Kidney (tissue), 14 donors: ENCODE results near the gene ITPR1. TPM values are rescaled to one million over a fixed set of nuclear protein-coding genes. Genes with fewer than 3 reads are reported as not detected.
A peak's percentile ranks its signal among the peaks of the same experiment; 100 is the strongest.

ENCODE experiments used
- DNase-seq, 5 donors: peaks; one replicate each; pipeline ENCODE4 v3.0.0-alpha.2; 2013 to 2020
- FAIRE-seq: peaks from 2 replicates; lab custom pipeline; 2012; peaks lifted over from hg19 to GRCh38; lab: Jason Lieb, UNC
- H3K27ac ChIP-seq, 2 donors: one replicate each; pipeline ENCODE4 v1.7.0; 2013; ENCODE audit warnings: low read depth in 2 of 2, low read length in 2 of 2, inconsistent platforms in 1 of 2
- H3K27me3 ChIP-seq: one replicate; pipeline ENCODE4 v1.7.1; 2013; ENCODE audit warnings: low read length, inconsistent platforms; ENCODE audit not compliant: control insufficient read depth, insufficient read depth
- H3K36me3 ChIP-seq, 3 donors: one replicate each; pipeline versions ENCODE4 v1.7.0 to v1.7.1; 2013; ENCODE audit warnings: low read length in 3 of 3, control low read depth in 1 of 3, inconsistent platforms in 1 of 3; ENCODE audit not compliant: insufficient read depth in 3 of 3, control insufficient read depth in 2 of 3
- H3K4me1 ChIP-seq, 3 donors: one replicate each; pipeline versions ENCODE4 v1.7.0 to v1.7.1; 2013; ENCODE audit warnings: low read length in 3 of 3, inconsistent platforms in 1 of 3, low read depth in 1 of 3; ENCODE audit not compliant: control insufficient read depth in 2 of 3, insufficient read depth in 2 of 3
- H3K4me3 ChIP-seq, 3 donors: one replicate each; pipeline versions ENCODE4 v1.7.0 to v1.8.1; 2013; ENCODE audit warnings: low read length in 3 of 3, control low read depth in 1 of 3, inconsistent platforms in 1 of 3
- H3K9ac ChIP-seq, 3 donors: one replicate each; pipeline versions ENCODE4 v1.7.0 to v1.7.1; 2013; ENCODE audit warnings: low read length in 3 of 3, control low read depth in 1 of 3, inconsistent platforms in 1 of 3
- H3K9me3 ChIP-seq, 3 donors: one replicate each; pipeline versions ENCODE4 v1.7.0 to v1.7.1; 2013; ENCODE audit warnings: low read length in 3 of 3, control low read depth in 1 of 3, inconsistent platforms in 1 of 3; ENCODE audit not compliant: control insufficient read depth in 2 of 3, insufficient read depth in 1 of 3
- CTCF ChIP-seq: IDR thresholded peaks from 3 replicates; pipeline ENCODE4 v1.5.1; 2012; ENCODE audit warnings: mild to moderate bottlenecking, moderate library complexity, borderline replicate concordance; ENCODE audit not compliant: insufficient read depth; ENCODE audit errors: extremely low read depth
- intact Hi-C: fragments of 100-400 bp; cut with DNase I; formaldehyde crosslinking; loops from one replicate; pipeline ENCODE4 v1.11.1; 2022
- polyA plus RNA-seq: library from polyadenylated mRNA; stranded (reverse); fragments of 350-450 nt; fragmentation: Illumina TruSeq; extraction: RNeasy Lipid Tissue Mini Kit (QIAGEN cat#74804); gene quantifications from one replicate; pipeline ENCODE4 v1.2.3, GENCODE V29; 2014; ENCODE audit warnings: low read depth, low replicate concordance; ENCODE audit not compliant: insufficient read depth
- total RNA-seq: library from RNA; stranded (reverse); fragmentation: NEBNext Ultra II Directional; extraction: Animal tissue kit (Norgen Biotek cat#: 25700); gene quantifications from one replicate; pipeline ENCODE4 v1.2.1, GENCODE V29; 2021
- donor health status: control.
- donor health status: control.
- donor health status: control.
- donor health status: control.
- donor health status: control.
- donor health status: DM: yes; HTN: yes; CAD: no.
- donor health status: Normal renal cell carcinoma (clear cell type).

Gene ITPR1
- total and polyA plus RNA-seq, 2 donors from 2014 or later: 30.2 to 81.2 TPM

DNA sequence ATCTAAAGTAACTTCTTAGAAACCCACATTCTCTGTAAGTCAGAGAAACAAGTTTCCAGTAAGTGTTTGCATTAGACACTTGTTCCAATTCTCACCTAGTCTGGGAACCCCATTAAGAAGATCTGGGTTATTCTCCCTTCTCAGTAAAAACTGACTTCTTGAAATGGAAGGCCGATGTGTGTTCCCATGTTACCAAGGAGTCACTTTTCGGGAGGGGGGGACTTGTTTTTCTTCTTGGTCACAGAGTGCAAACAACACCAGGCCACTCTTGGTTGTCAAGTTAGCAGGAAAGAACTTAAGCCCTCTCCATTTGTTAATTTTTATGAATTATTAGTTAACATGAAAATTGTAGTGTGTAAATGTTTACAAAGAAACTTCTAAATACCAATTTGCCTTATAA is 55.6 kb downstream of the ITPR1 start:
- no peaks in the 10 kb centered on the region for H3K27me3 ChIP-seq
- DNase-seq (peak in 2 of 5 donors; percentile 42 to 69), FAIRE-seq (no peak)
- no peak for TF ChIP-seq CTCF
- no peaks in the 10 kb centered on the region for H3K9me3 ChIP-seq
- no peaks in the 10 kb centered on the region for H3K36me3 ChIP-seq
- H3K27ac ChIP-seq: peak overlapping the region in 1 of 2 donors; percentile 7
- no peak overlapping the region for H3K4me3 ChIP-seq
- H3K4me1 ChIP-seq: peaks cover 5 to 10% (median 7%) of the 10 kb centered on the region in 3 donors
- H3K9ac ChIP-seq: no peak overlapping the region
- intact Hi-C loops: no loop called here

DNA sequence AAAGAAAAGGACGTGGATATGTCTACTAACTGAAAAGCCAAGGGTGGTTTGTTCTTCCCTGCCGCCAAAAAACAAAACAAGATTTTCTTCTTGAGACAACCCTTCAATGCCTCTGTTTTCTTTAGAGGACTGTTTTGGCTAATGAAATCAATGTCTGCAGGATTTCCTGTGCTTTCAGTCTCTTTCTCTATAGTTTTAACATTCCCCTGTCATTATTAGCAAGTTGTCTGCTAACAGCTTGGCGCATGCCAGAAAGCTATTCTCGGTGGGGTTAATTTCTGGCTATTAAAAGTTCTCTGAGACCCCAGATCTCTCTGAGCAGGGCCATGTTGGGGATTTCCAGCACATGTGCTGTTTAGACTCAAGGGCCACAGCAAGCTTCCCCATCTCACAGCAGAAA is 56.7 kb downstream of the ITPR1 start:
- Histone ChIP-seq H3K4me3 (no peak overlapping the region), H3K9me3 (no peaks in the 10 kb centered on the region), H3K4me1 (peaks cover 5 to 10% (median 7%) of the 10 kb centered on the region in 3 donors), H3K36me3 (no peaks in the 10 kb centered on the region), H3K27me3 (no peaks in the 10 kb centered on the region), H3K9ac (no peak overlapping the region), H3K27ac (peak overlapping the region; percentile 3 to 33)
- TF ChIP-seq CTCF: no peak
- FAIRE-seq: no peak
- intact Hi-C loops: no loop called here
- no peak for DNase-seq

- peak; percentile 27 for FAIRE-seq
- peak in 4 of 5 donors; percentile 44 to 88 (median 72) for DNase-seq
- Histone ChIP-seq H3K9me3 (no peaks in the 10 kb centered on the region), H3K36me3 (no peaks in the 10 kb centered on the region), H3K4me1 (peaks cover 5 to 10% (median 7%) of the 10 kb centered on the region in 3 donors), H3K9ac (no peak overlapping the region), H3K4me3 (no peak overlapping the region), H3K27ac (peak overlapping the region in 1 of 2 donors; percentile 7), H3K27me3 (no peaks in the 10 kb centered on the region)
- intact Hi-C loops: no loop called here
- TF ChIP-seq CTCF: no peak
Observed at GRCh38 chr3:4551051-4551711, 58.0 kb downstream of the ITPR1 start.
